ENCODE measurements around the gene C1QTNF8.

The C1QTNF8 gene

GRCh38 chr16:1108299-1109252 is 12.5 kb upstream of the C1QTNF8 start:
- DNase-seq (ENCODE audit: low spot score): no peak

DNA sequence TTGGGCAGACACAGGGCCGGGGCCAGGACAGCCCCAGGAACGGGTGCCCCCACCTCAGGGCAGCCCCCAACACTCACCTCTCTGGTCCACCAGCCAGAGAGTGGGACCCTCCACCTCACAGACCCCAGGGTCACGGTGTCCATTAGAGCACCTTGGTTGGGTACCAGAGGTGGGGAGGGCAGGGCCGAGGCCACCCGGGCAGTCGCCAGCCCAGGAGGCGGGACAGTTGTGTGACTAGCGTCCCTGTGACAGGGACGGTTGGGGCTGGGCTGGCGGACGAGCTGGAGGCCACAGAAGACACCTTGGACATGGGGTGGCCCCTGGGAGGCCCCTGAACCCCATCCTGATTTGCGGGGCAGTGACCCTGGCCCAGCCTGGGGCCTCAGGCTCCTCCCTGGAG is 11.7 kb upstream of the C1QTNF8 start:
- DNase-seq (ENCODE audit: low spot score): no peak

DNA sequence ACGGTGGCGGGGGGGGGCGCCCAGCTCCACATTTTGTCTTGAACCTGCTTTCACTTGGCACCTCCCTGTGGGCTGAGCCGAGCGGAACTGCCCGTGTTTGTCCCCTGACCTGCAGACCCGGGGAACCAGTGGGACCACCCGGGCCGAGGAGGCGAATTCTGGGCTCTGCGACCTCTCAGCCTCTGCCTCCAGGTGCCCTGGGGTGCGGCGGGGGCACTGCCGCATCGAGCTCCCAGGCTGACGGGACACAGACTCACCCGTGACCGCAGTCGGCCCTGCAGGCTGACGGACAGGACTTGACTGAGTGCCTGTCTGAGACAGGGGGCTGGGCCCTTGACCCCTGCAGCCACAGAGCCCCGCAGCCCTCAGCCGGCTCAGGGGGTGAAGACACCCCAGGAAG is 11.1 kb upstream of the C1QTNF8 start:
- DNase-seq (ENCODE audit: low spot score): no peak

GRCh38 chr16:1106659-1107058 is 10.6 kb upstream of the C1QTNF8 start:
- DNase-seq (ENCODE audit: low spot score): no peak

GRCh38 chr16:1105888-1106620 is 10.0 kb upstream of the C1QTNF8 start:
- peak; percentile 4 for DNase-seq (ENCODE audit: low spot score)

- DNase-seq (ENCODE audit: low spot score): no peak
These were observed 7.6 kb upstream of the C1QTNF8 start for GRCh38 chr16:1103636-1103980.

DNA sequence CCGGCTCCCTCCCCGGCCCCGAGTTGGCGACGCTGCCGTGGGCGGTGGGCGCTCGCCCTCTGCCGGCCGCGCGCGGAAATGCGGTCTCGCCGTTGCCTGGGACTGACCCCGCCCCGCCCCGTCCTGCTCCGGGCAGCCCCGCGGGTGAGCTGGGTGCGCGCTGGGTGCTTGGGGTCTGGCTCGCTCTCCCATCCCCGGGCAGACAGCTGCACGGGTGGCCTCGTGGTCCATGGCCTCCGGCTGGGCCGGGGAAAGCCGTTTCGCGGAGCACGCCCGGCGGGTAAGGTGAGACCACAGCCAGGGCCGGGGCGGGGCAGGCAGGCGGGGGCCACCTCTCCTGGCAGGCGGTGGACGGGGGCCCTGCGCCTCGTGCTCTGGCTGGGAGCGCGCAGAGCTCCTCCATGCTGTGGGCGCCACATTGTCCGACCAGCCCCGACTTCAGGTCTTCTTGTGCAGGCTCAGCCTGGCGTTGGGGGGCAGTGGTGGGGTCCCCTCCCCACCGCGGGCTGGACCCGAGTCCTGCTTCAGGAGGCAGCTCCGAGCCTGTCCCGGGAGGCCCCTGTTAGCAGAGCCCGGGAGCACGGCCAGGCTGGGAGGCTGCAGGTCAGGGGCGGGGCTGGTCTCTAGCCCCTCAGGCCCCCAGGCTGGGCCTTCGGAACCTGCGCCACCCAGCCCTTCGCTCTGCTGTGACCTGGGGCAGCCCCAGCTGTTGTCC is 7.0 kb upstream of the C1QTNF8 start:
- DNase-seq (ENCODE audit: low spot score): peak; percentile 55

DNA sequence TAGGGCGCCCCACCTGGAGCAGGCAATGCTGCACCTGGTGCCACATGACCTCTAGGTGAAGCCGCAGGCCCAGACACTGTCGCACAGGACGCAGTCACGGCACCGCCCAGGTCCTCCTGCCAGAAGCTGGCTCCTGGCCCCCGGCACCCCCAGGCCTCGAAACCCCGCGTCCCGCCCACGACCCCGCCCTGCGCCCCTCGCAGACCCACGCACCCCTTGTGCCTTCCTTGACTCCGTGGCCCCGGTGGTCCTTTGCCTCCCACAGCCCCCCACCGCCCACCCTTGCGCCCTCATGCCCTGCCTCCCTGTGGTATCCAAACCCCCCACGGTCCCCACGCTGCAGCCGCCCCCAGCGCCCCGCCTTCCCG is 6.3 kb upstream of the C1QTNF8 start:
- DNase-seq (ENCODE audit: low spot score): no peak

DNA sequence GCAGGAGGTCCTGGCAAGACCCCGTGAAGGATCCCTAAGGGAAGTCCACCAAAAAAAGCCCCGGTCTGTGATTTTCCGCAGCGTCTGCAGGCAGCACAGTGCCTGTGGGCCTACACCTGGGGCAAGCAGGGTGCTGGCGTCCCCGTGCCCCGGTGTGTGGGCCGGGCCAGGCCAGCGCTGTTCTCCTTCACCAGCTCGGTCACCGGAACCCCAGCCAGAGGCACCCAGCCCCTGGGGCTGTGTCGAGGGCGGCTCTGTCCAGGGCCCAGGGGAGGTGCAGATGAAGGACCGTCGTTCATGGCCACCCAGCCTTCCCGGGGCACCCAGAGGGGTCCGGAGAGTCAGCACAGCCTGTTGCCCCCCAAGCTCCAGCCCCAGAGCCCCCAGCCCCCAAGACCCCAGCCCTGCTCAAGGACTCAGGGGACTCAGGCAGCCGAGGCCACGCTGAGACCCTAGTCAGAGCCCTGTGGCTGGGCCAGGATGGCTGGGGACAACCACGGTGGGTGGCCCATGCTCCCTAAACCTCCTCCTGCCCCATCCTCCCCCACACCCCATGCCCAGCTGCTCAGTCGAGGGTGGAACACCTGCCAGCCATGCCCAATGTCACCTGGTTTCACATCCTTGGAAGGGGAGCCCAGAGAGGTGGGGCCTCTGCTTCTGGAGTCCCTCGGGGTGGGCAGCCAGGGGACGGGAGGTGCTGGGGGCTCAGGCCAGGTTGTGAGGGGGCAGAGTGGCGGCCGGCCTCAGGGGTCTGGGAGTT is 5.7 kb upstream of the C1QTNF8 start:
- no peak for DNase-seq (ENCODE audit: low spot score)

DNA sequence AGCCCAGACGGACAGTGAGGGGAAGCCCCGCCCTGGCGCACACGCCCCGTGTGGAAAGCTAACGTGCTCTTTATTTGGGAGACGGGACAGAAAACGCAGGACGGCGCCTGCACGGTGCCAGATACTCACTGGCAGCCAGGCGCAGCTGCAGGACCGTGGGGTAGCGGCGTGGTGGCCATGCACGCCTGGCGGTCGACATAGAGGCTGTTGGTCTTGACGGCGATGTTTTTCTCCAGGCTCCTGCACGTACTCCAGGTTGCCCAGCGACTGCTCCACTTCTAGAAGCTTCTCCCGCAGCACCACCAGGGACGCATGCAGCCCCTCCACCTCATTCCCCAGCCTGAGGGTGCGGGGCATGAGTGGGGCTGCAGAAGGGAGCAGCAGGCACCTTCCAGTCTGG is 5.1 kb upstream of the C1QTNF8 start:
- no peak for DNase-seq (ENCODE audit: low spot score)

GRCh38 chr16:1100084-1100800 is 4.2 kb upstream of the C1QTNF8 start:
- DNase-seq (ENCODE audit: low spot score): no peak

DNA sequence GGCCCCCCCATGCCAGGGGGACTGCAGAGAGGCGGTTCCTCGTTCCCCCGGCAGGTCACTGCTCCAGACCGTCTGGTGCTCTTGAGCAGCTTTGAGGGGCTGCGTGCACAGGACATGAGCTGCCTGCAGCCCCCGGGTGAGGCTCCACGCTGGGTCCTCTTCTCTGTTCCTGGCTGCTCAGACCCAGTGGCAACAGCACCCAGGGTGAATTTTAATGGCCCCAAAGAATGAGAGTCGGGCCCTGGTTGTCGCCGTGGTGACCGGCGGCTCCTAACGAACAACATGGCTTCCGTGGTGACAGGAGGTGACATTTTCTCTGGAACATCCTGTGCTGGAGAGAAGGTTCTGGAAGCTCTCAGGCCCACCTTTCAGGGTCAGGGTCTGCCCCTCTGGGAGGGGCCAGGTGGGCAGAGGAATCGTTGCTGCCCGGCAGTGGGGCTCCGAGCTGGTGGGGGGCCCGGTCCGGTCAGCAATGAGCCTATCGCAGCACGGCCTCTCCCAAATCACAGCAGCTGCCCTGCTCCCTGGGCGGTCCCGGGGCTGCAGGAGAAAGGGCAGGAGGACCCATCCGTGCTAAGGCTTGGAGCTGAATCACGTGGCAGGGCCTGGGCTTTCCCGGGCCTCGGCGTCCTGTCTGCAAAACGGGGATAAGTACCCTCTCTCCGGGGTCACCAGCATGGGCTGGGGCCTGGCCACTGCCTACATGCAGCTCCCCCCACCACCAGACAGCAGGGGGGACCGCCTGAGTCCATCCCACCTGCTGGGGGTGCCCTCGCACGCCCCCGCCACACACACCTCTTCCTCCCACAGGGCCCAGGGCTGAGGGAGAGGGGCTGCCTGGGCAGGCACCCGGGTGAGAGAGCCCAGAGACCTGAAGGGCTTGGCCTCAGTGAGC is 3.4 kb upstream of the C1QTNF8 start:
- no peak for DNase-seq (ENCODE audit: low spot score)

- no peak for DNase-seq (ENCODE audit: low spot score)
These were observed 2.4 kb upstream of the C1QTNF8 start for GRCh38 chr16:1098266-1098991.

DNA sequence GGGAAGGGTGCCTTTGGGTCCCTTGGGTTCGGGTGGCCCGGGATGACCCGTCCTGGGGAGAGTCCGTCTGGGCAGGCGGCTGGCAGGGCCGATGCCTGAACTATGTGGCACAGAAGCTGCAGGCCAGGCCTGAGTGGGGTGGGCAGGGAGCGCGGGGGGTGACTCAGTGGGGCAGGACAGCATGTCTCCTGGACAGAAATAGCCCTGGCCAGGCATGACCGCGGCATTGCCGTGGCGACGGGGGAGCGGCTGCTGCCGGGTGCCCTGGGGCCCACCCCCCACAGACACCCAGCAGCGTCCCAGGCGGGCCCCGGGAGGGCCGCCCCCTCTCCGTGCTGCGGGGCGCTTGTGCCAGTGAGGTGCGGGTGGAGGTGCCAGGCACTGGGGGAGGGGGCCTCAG is 1.8 kb upstream of the C1QTNF8 start:
- no peak for DNase-seq (ENCODE audit: low spot score)

GRCh38 chr16:1097156-1097555 is 1.1 kb upstream of the C1QTNF8 start:
- no peak for DNase-seq (ENCODE audit: low spot score)

GRCh38 chr16:1095450-1096168 is 435 bp downstream of the C1QTNF8 start:
- DNase-seq (ENCODE audit: low spot score): no peak

GRCh38 chr16:1094601-1095449 is 1.2 kb downstream of the C1QTNF8 start:
- DNase-seq (ENCODE audit: low spot score): no peak

- no peak for DNase-seq (ENCODE audit: low spot score)
These were observed 1.9 kb downstream of the C1QTNF8 start for GRCh38 chr16:1094124-1094479.
